Karpas-422 (cell line): Measurements from ENCODE around the gene FBXW9. TPM values are rescaled to one million over a fixed set of nuclear protein-coding genes. Genes with fewer than 3 reads are reported as not detected.
"Not testable (repeated sequence)": the region's sequence is repeated elsewhere in the genome, so short reads cannot be mapped to it uniquely, and the experiment has no call there.

ENCODE experiments used
- DNase-seq: peaks from one replicate; pipeline ENCODE4 v3.0.0-alpha.2; 2015
- H2AFZ ChIP-seq: fragments of 200-600 bp; sonication (generic); 2 replicates; pipeline ENCODE4 v1.6.1; 2014; ENCODE audit warnings: antibody characterized with exemption, low read length, mixed read lengths
- H3K27ac ChIP-seq: fragments of 200-600 bp; sonication (generic); 2 replicates; pipeline ENCODE4 v1.5.1; 2014; ENCODE audit warnings: mild to moderate bottlenecking, low read length, moderate library complexity
- H3K27me3 ChIP-seq: fragments of 200-600 bp; sonication (generic); 2 replicates; pipeline ENCODE4 v1.6.1; 2014; ENCODE audit warnings: low read length, mixed read lengths
- H3K36me3 ChIP-seq: fragments of 200-600 bp; sonication (generic); 2 replicates; pipeline ENCODE4 v1.6.1; 2014; ENCODE audit warnings: low read length, mixed read lengths; ENCODE audit not compliant: insufficient read depth
- H3K4me1 ChIP-seq: fragments of 200-600 bp; sonication (generic); 2 replicates; pipeline ENCODE4 v1.6.1; 2014; ENCODE audit warnings: mild to moderate bottlenecking, low read length, mixed read lengths
- H3K4me2 ChIP-seq: fragments of 200-600 bp; sonication (generic); 2 replicates; pipeline ENCODE4 v1.6.1; 2014; ENCODE audit warnings: low read length, low read depth, mild to moderate bottlenecking; ENCODE audit not compliant: poor library complexity, severe bottlenecking
- H3K4me3 ChIP-seq: fragments of 200-600 bp; sonication (generic); 2 replicates; pipeline ENCODE4 v1.5.1; 2014; ENCODE audit warnings: mild to moderate bottlenecking, antibody characterized with exemption, low read length, mixed read lengths
- H3K79me2 ChIP-seq: fragments of 200-600 bp; sonication (generic); 2 replicates; pipeline ENCODE4 v1.6.1; 2014; ENCODE audit warnings: mild to moderate bottlenecking, low read length, mixed read lengths
- H3K9ac ChIP-seq: fragments of 200-600 bp; sonication (generic); 2 replicates; pipeline ENCODE4 v1.6.0; 2014; ENCODE audit warnings: low read length
- H3K9me2 ChIP-seq: fragments of 200-600 bp; sonication (generic), shearing (Covaris generic); replicated peaks from 2 replicates; pipeline ENCODE4 v1.6.0; 2014; ENCODE audit warnings: mild to moderate bottlenecking, low read length, moderate library complexity; ENCODE audit not compliant: insufficient read depth
- H3K9me3 ChIP-seq: fragments of 300-700, 200-600 bp; sonication (generic); 2 replicates; pipeline ENCODE4 v1.6.1; 2014; ENCODE audit warnings: low read length, mixed read lengths
- H4K20me1 ChIP-seq: fragments of 200-600 bp; sonication (generic); 2 replicates; pipeline ENCODE4 v1.6.1; 2014; ENCODE audit warnings: mild to moderate bottlenecking, antibody characterized with exemption, low read length, low read depth; ENCODE audit not compliant: insufficient read depth
- total RNA-seq: library from RNA; depleted of rRNA; stranded (reverse); fragments of >200 nt; shearing (Covaris generic); gene quantifications from 2 replicates; pipeline ENCODE4 v1.2.3, GENCODE V29; 2014; ENCODE audit warnings: low replicate concordance

The FBXW9 gene
- total RNA-seq, 1 experiment from 2014 or later = 2.1 TPM

- H3K79me2 ChIP-seq = peaks cover 15% of the 10 kb centered on the region
- peak; percentile 99 for DNase-seq
- peak within 1 kb of the TSS; percentile 76 for H3K4me3 ChIP-seq
- no peaks in the 10 kb centered on the region for H4K20me1 ChIP-seq
- peak within 1 kb of the TSS; percentile 90 for H3K27ac ChIP-seq
- H2AFZ ChIP-seq = peak within 1 kb of the TSS; percentile 81; the same call in 1 of the 2 replicates
- H3K36me3 ChIP-seq = peaks cover 17% of the 10 kb centered on the region
- H3K4me1 ChIP-seq = peaks cover 6% of the 10 kb centered on the region
- peak within 1 kb of the TSS; percentile 81 for H3K4me2 ChIP-seq
- peak within 1 kb of the TSS; percentile 92 for H3K9ac ChIP-seq
- H3K9me3 ChIP-seq = no peaks in the 10 kb centered on the region
- no peaks in the 10 kb centered on the region for H3K9me2 ChIP-seq
- H3K27me3 ChIP-seq = no peaks in the 10 kb centered on the region
These were observed 15.1 kb downstream of the FBXW9 start, which contains the start of gene DHPS for GRCh38 chr19:12681074-12681987. Gene DHPS (minus strand): TSS chr19:12681880. CDS start chr19:12681766, 114 bp downstream.

GRCh38 chr19:12680034-12680433 lies 16.4 kb downstream of the FBXW9 start:
- Histone ChIP-seq H3K4me2 (peak overlapping the region; percentile 60), H3K36me3 (peaks cover 23% of the 10 kb centered on the region), H3K27me3 (no peaks in the 10 kb centered on the region), H4K20me1 (no peaks in the 10 kb centered on the region), H3K79me2 (peaks cover 23% of the 10 kb centered on the region), H3K9me3 (no peaks in the 10 kb centered on the region), H3K4me3 (peak overlapping the region; percentile 55; the same call in 1 of the 2 replicates), H2AFZ (no peak overlapping the region), H3K9me2 (no peaks in the 10 kb centered on the region), H3K27ac (no peak overlapping the region), H3K9ac (peak overlapping the region; percentile 43), H3K4me1 (peaks cover 6% of the 10 kb centered on the region)
- DNase-seq = no peak

- H3K79me2 ChIP-seq = peaks cover 23% of the 10 kb centered on the region
- not testable (repeated sequence) for H3K9me2 ChIP-seq, H4K20me1 ChIP-seq, H3K9ac ChIP-seq, H3K27me3 ChIP-seq, H3K4me3 ChIP-seq, H3K9me3 ChIP-seq, H2AFZ ChIP-seq, DNase-seq, H3K27ac ChIP-seq, H3K4me1 ChIP-seq, H3K4me2 ChIP-seq
- peaks cover 28% of the 10 kb centered on the region for H3K36me3 ChIP-seq
These were observed 18.4 kb downstream of the FBXW9 start for GRCh38 chr19:12678039-12678438.

GRCh38 chr19:12676928-12677327 lies 19.5 kb downstream of the FBXW9 start:
- H3K9me2 ChIP-seq = no peaks in the 10 kb centered on the region
- no peak overlapping the region for H3K27ac ChIP-seq
- no peak overlapping the region for H3K4me2 ChIP-seq
- peaks cover 28% of the 10 kb centered on the region for H3K36me3 ChIP-seq
- H2AFZ ChIP-seq = no peak overlapping the region
- no peaks in the 10 kb centered on the region for H3K9me3 ChIP-seq
- H3K27me3 ChIP-seq = no peaks in the 10 kb centered on the region
- no peak for DNase-seq
- no peak overlapping the region for H3K9ac ChIP-seq
- no peak overlapping the region for H3K4me3 ChIP-seq
- H3K79me2 ChIP-seq = peaks cover 23% of the 10 kb centered on the region
- no peaks in the 10 kb centered on the region for H4K20me1 ChIP-seq
- peaks cover 6% of the 10 kb centered on the region for H3K4me1 ChIP-seq

GRCh38 chr19:12676384-12676792 lies 20.0 kb downstream of the FBXW9 start:
- Histone ChIP-seq H3K4me3 (no peak overlapping the region), H4K20me1 (no peaks in the 10 kb centered on the region), H3K9me2 (no peaks in the 10 kb centered on the region), H3K4me1 (peaks cover 6% of the 10 kb centered on the region), H3K9ac (no peak overlapping the region), H3K4me2 (no peak overlapping the region), H3K79me2 (peaks cover 23% of the 10 kb centered on the region), H3K27ac (no peak overlapping the region), H2AFZ (no peak overlapping the region), H3K27me3 (no peaks in the 10 kb centered on the region), H3K36me3 (peaks cover 28% of the 10 kb centered on the region), H3K9me3 (no peaks in the 10 kb centered on the region)
- DNase-seq = peak; percentile 95

GRCh38 chr19:12675940-12676339 lies 20.5 kb downstream of the FBXW9 start:
- H2AFZ ChIP-seq = no peak overlapping the region
- no peak overlapping the region for H3K27ac ChIP-seq
- no peaks in the 10 kb centered on the region for H3K9me3 ChIP-seq
- no peak overlapping the region for H3K4me3 ChIP-seq
- no peaks in the 10 kb centered on the region for H4K20me1 ChIP-seq
- peaks cover 28% of the 10 kb centered on the region for H3K36me3 ChIP-seq
- H3K9me2 ChIP-seq = no peaks in the 10 kb centered on the region
- H3K9ac ChIP-seq = no peak overlapping the region
- no peak for DNase-seq
- peaks cover 23% of the 10 kb centered on the region for H3K79me2 ChIP-seq
- no peak overlapping the region for H3K4me2 ChIP-seq
- H3K27me3 ChIP-seq = no peaks in the 10 kb centered on the region
- H3K4me1 ChIP-seq = peaks cover 6% of the 10 kb centered on the region

- no peak overlapping the region for H3K9ac ChIP-seq
- no peak overlapping the region for H3K4me2 ChIP-seq
- H3K9me2 ChIP-seq = no peaks in the 10 kb centered on the region
- no peak overlapping the region for H3K4me3 ChIP-seq
- DNase-seq = no peak
- peaks cover 28% of the 10 kb centered on the region for H3K36me3 ChIP-seq
- H2AFZ ChIP-seq = no peak overlapping the region
- peaks cover 10% of the 10 kb centered on the region for H3K4me1 ChIP-seq
- H3K9me3 ChIP-seq = no peaks in the 10 kb centered on the region
- no peaks in the 10 kb centered on the region for H4K20me1 ChIP-seq
- H3K79me2 ChIP-seq = peaks cover 27% of the 10 kb centered on the region
- no peaks in the 10 kb centered on the region for H3K27me3 ChIP-seq
- no peak overlapping the region for H3K27ac ChIP-seq
These were observed 21.0 kb downstream of the FBXW9 start for GRCh38 chr19:12675399-12675798.

- Histone ChIP-seq H4K20me1 (no peaks in the 10 kb centered on the region), H3K27me3 (no peaks in the 10 kb centered on the region), H3K9ac (no peak overlapping the region), H3K36me3 (peaks cover 17% of the 10 kb centered on the region), H3K9me3 (no peaks in the 10 kb centered on the region), H3K4me2 (no peak overlapping the region), H3K4me3 (no peak overlapping the region), H3K4me1 (peaks cover 20% of the 10 kb centered on the region), H3K27ac (no peak overlapping the region), H2AFZ (no peak overlapping the region), H3K9me2 (no peaks in the 10 kb centered on the region), H3K79me2 (peaks cover 36% of the 10 kb centered on the region)
- no peak for DNase-seq
These were observed 23.7 kb downstream of the FBXW9 start for GRCh38 chr19:12672744-12673143.
